Endothelial cell of umbilical vein (primary cell): ENCODE data around the gene AGBL4. TPM values are rescaled to one million over a fixed set of nuclear protein-coding genes. Genes with fewer than 3 reads are reported as not detected.

Experiments used
- BruUV-seq: library from RNA; stranded (reverse); fragments of 400-500 nt; replicated peaks from 2 replicates; lab custom pipeline; 2021; lab: Mats Ljungman, UMichigan
- CTCF ChIA-PET: fragments of 300-600, 350-600 bp; sonication (Branson Sonifier 250); formaldehyde crosslinking; loops from one replicate; lab custom pipeline; 2021; ENCODE audit warnings: antibody characterized with exemption, inconsistent platforms; lab: Charles Lee
- POLR2A ChIA-PET: fragments of 300-600, 350-600 bp; sonication (Branson Sonifier 250); formaldehyde crosslinking; loops from one replicate; lab custom pipeline; 2021; ENCODE audit warnings: antibody characterized with exemption, inconsistent platforms; lab: Charles Lee
- DNase-seq: peaks from one replicate; pipeline ENCODE4 v3.0.0-alpha.2; 2011; ENCODE audit warnings: low read depth, low spot score
- FAIRE-seq: peaks from 2 replicates; lab custom pipeline; 2011; peaks lifted over from hg19 to GRCh38; lab: Jason Lieb, UNC
- H2AFZ ChIP-seq: 2 replicates; pipeline ENCODE4 v1.6.0; 2012; ENCODE audit warnings: low read depth, low read length, control low read depth, inconsistent platforms
- H3K27ac ChIP-seq: 2 replicates; pipeline ENCODE4 v1.5.1; 2011; ENCODE audit warnings: low read depth, mild to moderate bottlenecking, control low read depth, low read length, moderate library complexity; ENCODE audit not compliant: insufficient read depth
- H3K27me3 ChIP-seq, 2 experiments: 2 replicates each; pipeline versions ENCODE4 v1.6.0 to v1.6.1; 2011; ENCODE audit warnings: low read length in 2 of 2, mixed read lengths in 1 of 2; ENCODE audit not compliant: control insufficient read depth in 2 of 2, insufficient read depth in 2 of 2
- H3K36me3 ChIP-seq, 2 experiments: 2 replicates in 1 of 2; 3 replicates in 1 of 2; pipeline ENCODE4 v1.5.1; 2011; ENCODE audit warnings: low read length in 2 of 2, mild to moderate bottlenecking in 1 of 2, moderate library complexity in 1 of 2; ENCODE audit not compliant: control insufficient read depth in 2 of 2, insufficient read depth in 2 of 2; ENCODE audit errors: extremely low read depth in 1 of 2
- H3K4me1 ChIP-seq: 3 replicates; pipeline ENCODE4 v1.5.1; 2011; ENCODE audit warnings: mild to moderate bottlenecking, low read length; ENCODE audit not compliant: control insufficient read depth, insufficient read depth; ENCODE audit errors: extremely low read depth
- H3K4me2 ChIP-seq: 2 replicates; pipeline ENCODE4 v1.6.1; 2011; ENCODE audit warnings: low read length, control low read depth, mixed read lengths; ENCODE audit not compliant: insufficient read depth
- H3K4me3 ChIP-seq, 3 experiments: fragments of 200-600 bp in 1 of 3; sonication (generic), shearing (Covaris generic) in 1 of 3; replicated peaks in 1 of 3; 2 replicates each; pipeline ENCODE4 v1.5.1; 2011 to 2016; ENCODE audit warnings: control low read depth in 3 of 3, low read length in 3 of 3, mild to moderate bottlenecking in 2 of 3, inconsistent platforms in 1 of 3, low read depth in 1 of 3, moderate library complexity in 1 of 3; ENCODE audit not compliant: insufficient read depth in 1 of 3
- H3K79me2 ChIP-seq: 2 replicates; pipeline ENCODE4 v1.6.0; 2012; ENCODE audit warnings: low read length, inconsistent platforms; ENCODE audit not compliant: control insufficient read depth, insufficient read depth
- H3K9ac ChIP-seq: replicated peaks from 2 replicates; pipeline ENCODE3; 2011; ENCODE audit warnings: low read length, control low read depth; ENCODE audit not compliant: insufficient read depth; ENCODE audit errors: extremely low read depth
- H3K9me1 ChIP-seq: replicated peaks from 3 replicates; pipeline ENCODE4 v1.6.0; 2011; ENCODE audit warnings: mild to moderate bottlenecking, low read length; ENCODE audit not compliant: control insufficient read depth, insufficient read depth; ENCODE audit errors: extremely low read depth
- H3K9me3 ChIP-seq: replicated peaks from 2 replicates; pipeline ENCODE4 v1.5.1; 2012; ENCODE audit warnings: low read length, inconsistent platforms; ENCODE audit not compliant: control insufficient read depth, insufficient read depth
- H4K20me1 ChIP-seq: replicated peaks from 2 replicates; pipeline ENCODE3; 2011; ENCODE audit warnings: mild to moderate bottlenecking, low read length; ENCODE audit not compliant: control insufficient read depth, insufficient read depth; ENCODE audit errors: extremely low read depth
- EZH2 ChIP-seq: IDR thresholded peaks from 2 replicates; pipeline ENCODE4 v1.6.1; 2012; ENCODE audit warnings: borderline replicate concordance, low read depth, mild to moderate bottlenecking, moderate library complexity, low read length, inconsistent platforms; ENCODE audit not compliant: severe bottlenecking
- FOS ChIP-seq: IDR thresholded peaks from 2 replicates; pipeline ENCODE4 v1.6.1; 2011; ENCODE audit warnings: mild to moderate bottlenecking, low read length, moderate library complexity, borderline replicate concordance; ENCODE audit not compliant: insufficient read depth
- GATA2 ChIP-seq: IDR thresholded peaks from 2 replicates; pipeline ENCODE4 v1.7.0; 2011; ENCODE audit warnings: low read depth, mild to moderate bottlenecking, moderate library complexity, mixed read lengths, low read length; ENCODE audit not compliant: insufficient read length, insufficient read depth
- JUN ChIP-seq: IDR thresholded peaks from 2 replicates; pipeline ENCODE4 v1.6.1; 2011; ENCODE audit warnings: borderline replicate concordance, low read depth; ENCODE audit not compliant: insufficient read length, insufficient read depth
- MYC ChIP-seq: IDR thresholded peaks from one replicate; pipeline ENCODE4 v1.6.1; 2011; ENCODE audit warnings: mild to moderate bottlenecking, low read depth, low read length
- POLR2A ChIP-seq: IDR thresholded peaks from 2 replicates; pipeline ENCODE4 v1.6.1; 2012; ENCODE audit warnings: low read depth, mild to moderate bottlenecking, control low read depth, low read length
- POLR2AphosphoS5 ChIP-seq: IDR thresholded peaks from 2 replicates; pipeline ENCODE4 v1.6.1; 2012; ENCODE audit warnings: low read depth, mild to moderate bottlenecking, control low read depth, low read length, moderate library complexity; ENCODE audit not compliant: insufficient read depth
- dilution Hi-C: fragments of 300-500 bp; cut with MboI; formaldehyde crosslinking; loops from one replicate; pipeline ENCODE4 v1.15.0; 2019; ENCODE audit warnings: low sequenced_read_pairs; ENCODE audit not compliant: extremely low pct_ligation_motif_present
- intact Hi-C: fragments of 100-400 bp; cut with micrococcal nuclease; formaldehyde crosslinking; loops from one replicate; pipeline ENCODE4 v1.10.0; 2022
- polyA plus RNA-seq, 4 experiments: library from polyadenylated mRNA; depleted of rRNA in 3 of 4; stranded (reverse) in 3 of 4; unstranded in 1 of 4; fragments of >200 nt; gene quantifications; 2 replicates each; pipeline versions ENCODE4 v1.2.1 to v1.2.3, GENCODE V29; 2011 to 2012; ENCODE audit warnings: missing spikeins in 1 of 4
- total RNA-seq: library from RNA; stranded (reverse); gene quantifications from 2 replicates; pipeline ENCODE4 v1.2.3, GENCODE V29; 2021
- TF ChIP-seq, protein P1 (sequence below), 2 donors: IDR thresholded peaks; 1 replicate in 1 of 2; 2 replicates in 1 of 2; pipeline ENCODE4 v1.5.1; 2011; ENCODE audit warnings: low read length in 2 of 2, mild to moderate bottlenecking in 2 of 2, moderate library complexity in 2 of 2, control low read depth in 1 of 2, inconsistent platforms in 1 of 2, low read depth in 1 of 2; ENCODE audit not compliant: insufficient read depth in 1 of 2; ENCODE audit errors: extremely low read depth in 1 of 2
- TF ChIP-seq, protein P2 (sequence below): IDR thresholded peaks from 2 replicates; pipeline ENCODE4 v1.6.1; 2011; ENCODE audit not compliant: insufficient read depth, insufficient read length

Gene AGBL4
- total and polyA plus RNA-seq, 2 donors (not counting 3 experiments of a cell fraction or from before 2014, with no cell fraction given): not detected

DNA sequence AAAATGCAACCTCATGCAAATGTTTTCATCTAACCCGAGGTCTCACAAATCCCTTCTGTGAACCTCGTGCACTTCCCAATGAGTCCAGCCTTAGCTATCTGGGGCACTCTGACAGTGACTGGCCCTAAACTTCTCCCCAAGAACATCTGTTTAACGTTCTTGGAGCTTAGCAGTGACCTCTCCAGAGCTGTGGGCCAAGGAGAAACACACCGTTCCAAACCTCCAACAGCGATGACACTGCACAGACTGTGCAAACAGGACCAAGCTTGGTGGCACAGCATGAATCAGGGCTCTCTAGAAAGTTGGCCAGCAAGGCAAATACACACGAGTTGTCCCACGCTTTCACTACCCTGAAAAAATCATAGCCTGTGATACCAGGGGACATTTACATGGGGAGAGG lies 1262.9 kb downstream of the AGBL4 start:
- H2AFZ ChIP-seq: no peak overlapping the region
- no peak overlapping the region for H3K4me2 ChIP-seq
- no peaks in the 10 kb centered on the region for H3K36me3 ChIP-seq
- TF ChIP-seq POLR2AphosphoS5 (no peak), JUN (no peak)
- H3K9me1 ChIP-seq: no peaks in the 10 kb centered on the region
- no peak for DNase-seq
- POLR2A ChIA-PET: no interaction called here
- no peaks in the 10 kb centered on the region for H3K27me3 ChIP-seq
- no peaks in the 10 kb centered on the region for H4K20me1 ChIP-seq
- H3K27ac ChIP-seq: no peak overlapping the region
- no TSS peak for BruUV-seq
- H3K4me1 ChIP-seq: no peaks in the 10 kb centered on the region
- H3K9me3 ChIP-seq: peaks cover 2% of the 10 kb centered on the region
- no peak for FAIRE-seq
- H3K4me3 ChIP-seq: no peak overlapping the region
- CTCF ChIA-PET: no interaction called here
- intact Hi-C loops: no loop called here
- H3K79me2 ChIP-seq: no peaks in the 10 kb centered on the region
- H3K9ac ChIP-seq: no peak overlapping the region
- dilution Hi-C loops: no loop called here

DNA sequence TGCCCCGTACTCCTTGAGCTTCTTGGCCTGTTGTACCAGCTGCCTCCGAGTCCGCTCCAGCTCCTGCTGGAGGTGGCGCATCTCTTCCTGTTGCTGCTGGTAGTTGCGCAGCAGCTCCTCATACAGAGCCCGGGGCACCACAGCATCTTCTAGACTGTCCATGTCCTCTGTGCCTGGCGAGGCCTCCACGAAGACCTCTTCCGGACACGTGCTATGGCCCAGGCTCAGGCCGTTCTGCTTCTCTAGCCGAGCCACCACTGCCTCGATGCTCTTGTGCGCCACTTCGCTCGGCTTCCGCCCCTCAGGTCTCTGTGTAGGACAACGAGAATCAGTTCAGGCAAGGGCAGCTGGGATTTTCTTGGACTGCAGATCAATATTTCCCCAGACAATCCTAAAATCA lies 1264.8 kb downstream of the AGBL4 start:
- Histone ChIP-seq H3K4me1 (no peaks in the 10 kb centered on the region), H3K4me2 (no peak overlapping the region), H3K9me1 (no peaks in the 10 kb centered on the region), H3K9me3 (peaks cover 2% of the 10 kb centered on the region), H3K36me3 (no peaks in the 10 kb centered on the region), H4K20me1 (no peaks in the 10 kb centered on the region), H3K79me2 (no peaks in the 10 kb centered on the region), H3K27me3 (no peaks in the 10 kb centered on the region), H3K27ac (no peak overlapping the region), H3K9ac (no peak overlapping the region), H3K4me3 (no peak overlapping the region), H2AFZ (no peak overlapping the region)
- ChIA-PET CTCF (no interaction called here), POLR2A (no interaction called here)
- DNase-seq: no peak
- BruUV-seq: no TSS peak
- dilution Hi-C loops (no loop called here), intact Hi-C loops (no loop called here)
- no peak for FAIRE-seq
- TF ChIP-seq, protein P1, sequence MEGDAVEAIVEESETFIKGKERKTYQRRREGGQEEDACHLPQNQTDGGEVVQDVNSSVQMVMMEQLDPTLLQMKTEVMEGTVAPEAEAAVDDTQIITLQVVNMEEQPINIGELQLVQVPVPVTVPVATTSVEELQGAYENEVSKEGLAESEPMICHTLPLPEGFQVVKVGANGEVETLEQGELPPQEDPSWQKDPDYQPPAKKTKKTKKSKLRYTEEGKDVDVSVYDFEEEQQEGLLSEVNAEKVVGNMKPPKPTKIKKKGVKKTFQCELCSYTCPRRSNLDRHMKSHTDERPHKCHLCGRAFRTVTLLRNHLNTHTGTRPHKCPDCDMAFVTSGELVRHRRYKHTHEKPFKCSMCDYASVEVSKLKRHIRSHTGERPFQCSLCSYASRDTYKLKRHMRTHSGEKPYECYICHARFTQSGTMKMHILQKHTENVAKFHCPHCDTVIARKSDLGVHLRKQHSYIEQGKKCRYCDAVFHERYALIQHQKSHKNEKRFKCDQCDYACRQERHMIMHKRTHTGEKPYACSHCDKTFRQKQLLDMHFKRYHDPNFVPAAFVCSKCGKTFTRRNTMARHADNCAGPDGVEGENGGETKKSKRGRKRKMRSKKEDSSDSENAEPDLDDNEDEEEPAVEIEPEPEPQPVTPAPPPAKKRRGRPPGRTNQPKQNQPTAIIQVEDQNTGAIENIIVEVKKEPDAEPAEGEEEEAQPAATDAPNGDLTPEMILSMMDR (IDR thresholded peaks at IDR 0.05; ENCODE audit: extremely low read depth in 1 of 2, insufficient read depth in 1 of 2, low read depth in 1 of 2, low read length in 2 of 2): no peak
- TF ChIP-seq, protein P2, sequence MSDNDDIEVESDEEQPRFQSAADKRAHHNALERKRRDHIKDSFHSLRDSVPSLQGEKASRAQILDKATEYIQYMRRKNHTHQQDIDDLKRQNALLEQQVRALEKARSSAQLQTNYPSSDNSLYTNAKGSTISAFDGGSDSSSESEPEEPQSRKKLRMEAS: no peak
- TF ChIP-seq FOS (no peak), POLR2AphosphoS5 (no peak), POLR2A (no peak), JUN (no peak), MYC (no peak), EZH2 (no peak), GATA2 (no peak)
